GM18861 (cell line): Measurements from ENCODE around the gene ATP13A4.

Experiments
- ATAC-seq: cut with Tn5 transposase; IDR thresholded peaks from one replicate; pipeline ENCODE4 v1.9.1; 2021; ENCODE audit not compliant: unreplicated experiment

ATP13A4 gene, protein sequence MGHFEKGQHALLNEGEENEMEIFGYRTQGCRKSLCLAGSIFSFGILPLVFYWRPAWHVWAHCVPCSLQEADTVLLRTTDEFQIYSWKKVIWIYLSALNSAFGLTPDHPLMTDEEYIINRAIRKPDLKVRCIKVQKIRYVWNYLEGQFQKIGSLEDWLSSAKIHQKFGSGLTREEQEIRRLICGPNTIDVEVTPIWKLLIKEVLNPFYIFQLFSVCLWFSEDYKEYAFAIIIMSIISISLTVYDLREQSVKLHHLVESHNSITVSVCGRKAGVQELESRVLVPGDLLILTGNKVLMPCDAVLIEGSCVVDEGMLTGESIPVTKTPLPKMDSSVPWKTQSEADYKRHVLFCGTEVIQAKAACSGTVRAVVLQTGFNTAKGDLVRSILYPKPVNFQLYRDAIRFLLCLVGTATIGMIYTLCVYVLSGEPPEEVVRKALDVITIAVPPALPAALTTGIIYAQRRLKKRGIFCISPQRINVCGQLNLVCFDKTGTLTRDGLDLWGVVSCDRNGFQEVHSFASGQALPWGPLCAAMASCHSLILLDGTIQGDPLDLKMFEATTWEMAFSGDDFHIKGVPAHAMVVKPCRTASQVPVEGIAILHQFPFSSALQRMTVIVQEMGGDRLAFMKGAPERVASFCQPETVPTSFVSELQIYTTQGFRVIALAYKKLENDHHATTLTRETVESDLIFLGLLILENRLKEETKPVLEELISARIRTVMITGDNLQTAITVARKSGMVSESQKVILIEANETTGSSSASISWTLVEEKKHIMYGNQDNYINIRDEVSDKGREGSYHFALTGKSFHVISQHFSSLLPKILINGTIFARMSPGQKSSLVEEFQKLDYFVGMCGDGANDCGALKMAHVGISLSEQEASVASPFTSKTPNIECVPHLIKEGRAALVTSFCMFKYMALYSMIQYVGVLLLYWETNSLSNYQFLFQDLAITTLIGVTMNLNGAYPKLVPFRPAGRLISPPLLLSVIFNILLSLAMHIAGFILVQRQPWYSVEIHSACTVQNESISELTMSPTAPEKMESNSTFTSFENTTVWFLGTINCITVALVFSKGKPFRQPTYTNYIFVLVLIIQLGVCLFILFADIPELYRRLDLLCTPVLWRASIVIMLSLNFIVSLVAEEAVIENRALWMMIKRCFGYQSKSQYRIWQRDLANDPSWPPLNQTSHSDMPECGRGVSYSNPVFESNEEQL

DNA sequence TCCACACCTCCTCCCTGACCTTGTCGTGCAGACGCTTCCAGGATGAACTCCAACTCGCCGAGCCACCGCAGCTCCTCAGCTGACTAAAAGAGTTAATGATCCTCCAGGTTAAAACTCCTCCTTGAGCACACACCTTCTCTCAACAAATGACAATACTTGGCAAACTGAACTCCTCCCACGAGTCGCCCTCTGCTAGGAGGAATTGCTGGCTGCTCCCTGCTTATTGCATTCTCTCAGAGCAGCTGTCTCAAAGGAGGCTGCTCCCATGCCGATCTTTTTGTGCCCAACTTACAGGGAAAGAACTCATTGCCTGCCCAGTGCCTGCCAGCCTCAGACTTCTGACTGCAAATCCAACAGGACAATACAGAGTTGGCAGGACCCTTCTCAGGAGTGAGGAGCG is at the start of gene ATP13A4:
ATP13A4 (minus strand) TSS at position 85 of the 400 bp plus-strand sequence. CDS start 96 bp downstream, outside the sequence.
- ATAC-seq = no peak

DNA sequence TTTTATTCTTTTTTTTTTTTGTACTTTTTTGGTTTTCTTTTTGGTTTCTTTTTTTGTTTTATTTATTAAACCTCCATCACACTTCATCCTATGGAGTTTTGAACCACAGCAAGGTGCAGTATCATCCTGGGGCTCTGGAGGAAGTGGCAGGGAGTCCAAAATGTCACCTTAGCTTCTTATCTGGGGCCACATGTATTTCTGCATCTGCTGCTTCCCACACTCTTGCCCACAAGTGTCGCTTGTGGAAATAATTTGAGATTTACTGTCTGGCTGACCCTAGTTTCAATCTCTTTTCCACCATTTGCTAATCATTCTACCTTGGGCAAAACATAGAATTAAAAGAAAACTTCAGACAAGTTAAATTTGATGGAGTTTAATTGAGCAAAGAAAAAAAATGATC is 44.7 kb upstream of the ATP13A4 start:
- ATAC-seq = no peak

DNA sequence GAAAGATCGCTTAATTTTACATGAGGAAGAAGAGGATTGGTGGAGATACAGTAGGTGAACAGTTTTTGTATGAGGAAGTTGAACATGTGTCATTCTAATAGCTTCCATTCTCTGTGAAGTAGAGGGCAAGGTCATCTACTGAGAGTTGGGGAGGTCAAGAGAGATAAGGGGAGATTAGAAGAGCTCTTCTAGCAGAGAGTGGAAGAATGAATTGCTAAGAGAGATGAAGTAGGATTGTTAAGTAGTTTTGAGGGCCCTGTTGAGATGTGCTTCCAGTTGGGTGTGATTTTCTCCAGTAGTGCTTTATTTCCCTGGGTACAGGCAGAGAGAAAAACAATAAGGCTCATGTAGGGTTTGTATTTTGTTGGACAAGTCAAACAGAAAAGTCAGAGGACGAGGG is 43.5 kb upstream of the ATP13A4 start:
- no peak for ATAC-seq

DNA sequence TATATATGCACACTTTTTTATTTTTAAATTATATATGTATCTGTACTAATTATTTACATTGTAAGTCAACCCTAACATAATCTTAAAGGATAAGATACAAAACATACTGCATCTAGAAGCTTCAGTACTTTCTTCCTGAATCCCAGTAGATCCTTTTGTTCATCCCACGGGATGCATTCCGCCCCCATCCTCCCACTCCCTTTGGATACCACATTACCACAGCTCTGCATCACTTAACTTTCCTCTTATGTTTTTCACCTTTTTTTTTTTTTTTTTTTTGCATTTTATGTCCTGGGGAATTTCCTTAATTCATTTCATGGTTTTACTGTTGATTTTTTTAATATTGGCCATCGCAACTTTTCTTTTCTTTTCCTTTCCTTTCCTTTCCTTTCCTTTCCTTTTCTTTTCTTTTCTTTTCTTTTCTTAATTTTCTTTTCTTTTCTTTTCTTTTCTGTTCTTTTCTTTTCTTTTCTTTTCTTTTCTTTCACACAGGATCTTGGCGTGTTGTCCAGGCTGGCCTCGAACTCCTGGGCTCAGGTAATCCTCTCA is 41.3 kb upstream of the ATP13A4 start:
- ATAC-seq = no peak

- no peak for ATAC-seq
These were observed 40.4 kb upstream of the ATP13A4 start for GRCh38 chr3:193594946-193595689.

DNA sequence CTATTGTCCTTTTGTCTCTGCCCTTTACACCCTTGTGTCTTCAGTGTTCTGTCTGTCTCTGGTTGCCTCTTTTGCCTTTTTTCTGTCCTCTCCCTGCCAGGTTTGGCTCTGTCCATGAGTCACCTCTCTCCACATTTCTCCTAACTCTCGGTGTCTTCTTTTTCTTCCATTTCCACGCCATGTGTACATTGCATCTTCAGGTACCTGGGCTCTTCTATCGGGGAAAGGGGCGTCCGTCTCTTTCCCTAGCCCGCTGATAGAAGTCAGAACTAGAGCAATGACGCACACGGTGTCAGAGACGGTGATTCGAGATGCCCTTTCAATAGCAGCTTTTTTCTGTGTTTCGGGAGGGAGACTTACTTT is 39.0 kb upstream of the ATP13A4 start:
- ATAC-seq = no peak

DNA sequence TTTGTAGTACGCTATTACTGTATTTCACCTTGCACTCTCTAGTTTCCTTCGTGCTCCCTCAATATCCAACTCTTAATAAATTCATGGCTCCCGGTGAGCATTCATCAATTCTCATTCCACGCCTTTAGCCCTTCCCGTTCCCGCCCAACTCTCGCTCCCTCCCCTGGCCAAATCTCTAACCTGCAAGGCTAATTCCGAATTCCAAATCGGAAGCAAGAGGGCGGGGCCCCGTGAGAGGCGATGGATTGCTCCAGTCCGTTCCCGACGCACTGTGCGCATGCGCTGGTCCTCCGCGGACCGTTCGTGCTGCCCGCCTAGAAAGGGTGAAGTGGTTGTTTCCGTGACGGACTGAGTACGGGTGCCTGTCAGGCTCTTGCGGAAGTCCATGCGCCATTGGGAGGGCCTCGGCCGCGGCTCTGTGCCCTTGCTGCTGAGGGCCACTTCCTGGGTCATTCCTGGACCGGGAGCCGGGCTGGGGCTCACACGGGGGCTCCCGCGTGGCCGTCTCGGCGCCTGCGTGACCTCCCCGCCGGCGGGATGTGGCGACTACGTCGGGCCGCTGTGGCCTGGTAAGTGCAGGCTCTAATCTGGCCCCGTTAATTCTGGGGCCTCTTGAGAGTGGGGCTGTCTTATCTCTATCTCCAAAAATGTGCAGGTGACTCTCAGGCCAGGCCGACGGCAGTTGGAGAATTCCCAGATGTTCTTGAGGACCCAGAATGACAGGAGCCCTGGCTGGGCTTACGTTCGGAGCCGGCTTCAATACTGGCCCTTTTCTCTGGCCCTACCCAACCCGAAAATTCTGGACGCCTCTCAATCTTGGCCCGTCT is 38.4 kb upstream of the ATP13A4 start, which contains the start of gene OPA1:
OPA1 (plus strand) TSS at position 368 of the 827 bp plus-strand sequence; CDS start at position 538, 170 bp downstream.
- ATAC-seq = peak; percentile 98

- no peak for ATAC-seq
These were observed 35.6 kb upstream of the ATP13A4 start for GRCh38 chr3:193590088-193590856.

DNA sequence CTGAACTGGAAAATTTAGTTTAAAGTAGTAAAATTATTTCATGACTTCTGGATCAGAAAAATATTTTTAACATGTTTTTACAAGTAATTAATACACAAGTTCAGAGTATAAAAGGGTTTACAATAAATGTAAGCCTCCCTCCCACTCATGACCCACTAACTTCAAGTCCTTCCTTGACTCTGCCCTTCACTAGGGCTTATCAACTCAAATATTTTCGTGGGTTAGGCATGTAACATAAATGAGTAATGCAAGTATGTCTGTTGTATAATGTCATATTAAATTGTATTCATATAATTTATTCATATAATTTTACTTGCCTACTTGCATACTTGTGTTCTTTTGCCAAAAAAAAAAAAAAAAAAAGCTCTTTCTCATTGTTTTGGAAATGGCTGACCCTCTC is 34.9 kb upstream of the ATP13A4 start:
- ATAC-seq = no peak

- no peak for ATAC-seq
These were observed 34.4 kb upstream of the ATP13A4 start for GRCh38 chr3:193589129-193589528.

GRCh38 chr3:193586526-193586925 is 31.8 kb upstream of the ATP13A4 start:
- ATAC-seq = no peak

DNA sequence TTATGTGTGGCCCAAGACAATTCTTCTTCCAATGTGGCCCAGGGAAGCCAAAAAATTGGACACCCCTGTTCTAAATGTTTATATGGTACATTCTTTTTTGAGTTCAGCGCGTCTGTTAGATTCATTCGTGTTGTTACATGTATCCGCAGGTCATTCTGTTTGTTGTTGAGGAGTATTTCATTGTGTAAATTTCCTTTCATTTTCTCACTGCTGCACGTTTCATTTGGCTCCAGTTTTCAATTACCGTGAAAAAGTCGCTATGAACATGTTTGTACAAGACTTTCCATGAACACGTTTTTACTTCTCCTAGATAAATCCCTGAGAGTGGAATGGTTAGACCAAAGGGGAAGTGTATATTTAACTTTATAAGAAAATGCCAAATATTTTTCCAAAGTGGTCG is 30.8 kb upstream of the ATP13A4 start:
- ATAC-seq = no peak

- ATAC-seq = no peak
These were observed 19.9 kb upstream of the ATP13A4 start for GRCh38 chr3:193574488-193575070.

GRCh38 chr3:193573403-193574191 is 18.9 kb upstream of the ATP13A4 start:
- ATAC-seq = no peak

DNA sequence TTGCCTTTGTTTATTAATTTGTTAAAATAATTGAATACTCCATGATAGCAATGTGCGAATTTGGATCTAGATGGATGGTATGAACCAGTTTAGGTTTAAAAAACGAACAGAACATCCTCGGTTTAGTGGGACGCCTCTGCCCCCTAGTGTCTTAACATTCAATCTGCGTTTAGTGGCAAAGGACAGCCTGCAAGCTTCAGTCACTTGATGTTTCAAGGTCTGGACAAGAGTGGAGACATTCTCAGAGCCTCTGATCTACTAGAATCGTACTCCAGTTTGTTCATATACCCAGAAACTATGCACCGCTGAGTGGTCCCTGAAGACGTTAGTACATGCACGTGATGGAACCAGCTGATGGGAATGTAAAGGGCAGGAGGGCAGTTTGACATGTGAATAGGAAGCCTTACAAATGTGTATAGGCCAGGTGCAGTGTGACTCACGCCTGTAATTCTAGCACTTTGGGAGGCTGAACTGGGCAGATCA is 17.8 kb upstream of the ATP13A4 start:
- ATAC-seq = peak; percentile 68

GRCh38 chr3:193569119-193569518 is 14.4 kb upstream of the ATP13A4 start:
- no peak for ATAC-seq

DNA sequence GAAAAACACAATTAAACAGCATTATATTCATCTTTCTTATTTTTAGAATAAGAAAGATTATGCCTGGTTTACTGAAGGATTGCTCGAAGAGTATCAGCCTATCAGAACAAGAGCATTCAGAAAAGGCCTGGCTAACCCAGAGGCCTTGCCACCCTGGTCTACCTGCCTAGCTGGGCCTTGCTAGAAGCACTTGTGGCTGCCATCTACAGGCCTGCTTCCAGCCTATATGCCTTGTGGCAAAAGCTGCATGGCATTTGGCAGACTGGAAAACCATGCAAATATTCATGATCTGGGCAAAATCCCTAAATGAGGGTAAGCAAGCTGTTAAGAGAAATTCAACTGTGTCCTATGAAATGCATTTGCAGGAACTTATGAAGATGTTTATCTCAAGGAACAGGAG is 9.3 kb upstream of the ATP13A4 start:
- no peak for ATAC-seq
